Transverse colon (tissue), 4 donors: ENCODE measurements around the gene F13A1. TPM values are rescaled to one million over a fixed set of nuclear protein-coding genes. Genes with fewer than 3 reads are reported as not detected.

Experiments
- DNase-seq: peaks from one replicate; pipeline ENCODE4 v3.0.0-alpha.2; 2019
- H3K27ac ChIP-seq, 4 donors: fragments of 200-600 bp; sonication (generic); 2 replicates each; pipeline ENCODE4 v1.5.1; 2016 to 2018; ENCODE audit warnings: inconsistent platforms in 4 of 4
- H3K27me3 ChIP-seq: fragments of 200-600 bp; sonication (generic); 2 replicates; pipeline ENCODE4 v1.5.1; 2017; ENCODE audit warnings: inconsistent platforms
- H3K36me3 ChIP-seq, 4 donors: fragments of 200-600 bp; sonication (generic); 2 replicates each; pipeline ENCODE4 v1.5.1; 2017 to 2019; ENCODE audit warnings: inconsistent platforms in 4 of 4
- H3K4me1 ChIP-seq, 4 donors: fragments of 200-600 bp; sonication (generic); 2 replicates each; pipeline ENCODE4 v1.5.1; 2017 to 2020; ENCODE audit warnings: inconsistent platforms in 4 of 4
- H3K4me3 ChIP-seq, 4 donors: fragments of 200-600 bp; sonication (generic); 1 replicate in 1 of 4; 2 replicates in 3 of 4; pipeline versions ENCODE4 v1.5.1 to v1.6.1; 2017 to 2019; ENCODE audit warnings: inconsistent platforms in 4 of 4
- H3K9me3 ChIP-seq, 2 donors: fragments of 200-600 bp; sonication (generic); 2 replicates each; pipeline ENCODE4 v1.5.1; 2017 to 2019; ENCODE audit warnings: inconsistent platforms in 2 of 2
- CTCF ChIP-seq, 5 experiments: fragments of 200-600 bp in 3 of 5; fragments of 450-650 bp in 2 of 5; sonication (generic) in 3 of 5; IDR thresholded peaks; 1 replicate in 2 of 5; 2 replicates in 3 of 5; pipeline ENCODE4 v1.5.1; 2016 to 2017; ENCODE audit warnings: antibody characterized with exemption in 5 of 5, inconsistent platforms in 3 of 5, mild to moderate bottlenecking in 2 of 5, moderate library complexity in 1 of 5
- EP300 ChIP-seq: sonication (generic); formaldehyde crosslinking; IDR thresholded peaks from one replicate; pipeline ENCODE4 v1.6.1; 2017; ENCODE audit warnings: antibody characterized with exemption, low read depth
- POLR2A ChIP-seq: fragments of 450-650 bp; IDR thresholded peaks from one replicate; pipeline ENCODE4 v1.6.1; 2016; ENCODE audit warnings: antibody characterized with exemption, mild to moderate bottlenecking, moderate library complexity
- POLR2AphosphoS5 ChIP-seq, 3 donors: sonication (generic); formaldehyde crosslinking; IDR thresholded peaks; one replicate each; pipeline ENCODE4 v1.6.1; 2016; ENCODE audit warnings: antibody characterized with exemption in 3 of 3
- WGBS, 2 donors: methylation state at CpG; one replicate each; pipeline ENCODE4 v1.1.5; 2018; ENCODE audit warnings: low coverage in 1 of 2; 5-methylcytosine and 5-hydroxymethylcytosine counted together
- in situ Hi-C, 4 donors: fragments of 200-750 bp; cut with MboI; loops; one replicate each; pipeline versions ENCODE4 v1.15.0 to v1.15.1; 2017; ENCODE audit warnings: low sequenced_read_pairs in 3 of 4, low pct_ligation_motif_present in 1 of 4, low pct_unique_long_range_greater_than_20kb in 1 of 4
- intact Hi-C: fragments of 100-400 bp; cut with DNase I; formaldehyde crosslinking; loops from one replicate; pipeline ENCODE4 v1.15.1; 2023; ENCODE audit warnings: low total_unique reads
- total RNA-seq, 4 donors: library from RNA; depleted of rRNA; stranded (reverse); fragments of >200 nt; gene quantifications; one replicate each; pipeline ENCODE4 v1.1.0, GENCODE V29; 2016

F13A1 gene
- total RNA-seq, 4 donors from 2014 or later = 5.4 to 58.4 (median 27.0) TPM

GRCh38 chr6:6285679-6286078 is 34.8 kb downstream of the F13A1 start:
- DNase-seq = no peak
- 94 to 100% methylated on average over 1 to 11 of the region's 11 CpGs for WGBS, 2 donors
- no peak for TF ChIP-seq EP300
- TF ChIP-seq POLR2AphosphoS5 (IDR thresholded peaks at IDR 0.05) = no peak
- no peak for TF ChIP-seq POLR2A
- no peak for TF ChIP-seq CTCF (IDR thresholded peaks at IDR 0.05)
- Histone ChIP-seq H3K27me3 (no peaks in the 10 kb centered on the region), H3K9me3 (no peaks in the 10 kb centered on the region), H3K36me3 (no peaks in the 10 kb centered on the region), H3K4me3 (no peak overlapping the region), H3K4me1 (no peaks in the 10 kb centered on the region), H3K27ac (no peak overlapping the region)
- in situ Hi-C loops = no loop called here
- intact Hi-C loops = no loop called here

GRCh38 chr6:6284221-6284966 is 36.1 kb downstream of the F13A1 start:
- Histone ChIP-seq H3K4me3 (no peak overlapping the region), H3K9me3 (no peaks in the 10 kb centered on the region), H3K27ac (no peak overlapping the region), H3K4me1 (no peaks in the 10 kb centered on the region), H3K27me3 (no peaks in the 10 kb centered on the region), H3K36me3 (no peaks in the 10 kb centered on the region)
- TF ChIP-seq CTCF (IDR thresholded peaks at IDR 0.05) (no peak), EP300 (no peak), POLR2A (no peak), POLR2AphosphoS5 (IDR thresholded peaks at IDR 0.05) (no peak)
- no peak for DNase-seq
- intact Hi-C loops (no loop called here), in situ Hi-C loops (no loop called here)
- 82 to 86% methylated on average over 3 to 6 of the region's 6 CpGs for WGBS, 2 donors

- H3K27me3 ChIP-seq = no peaks in the 10 kb centered on the region
- no peak overlapping the region for H3K4me3 ChIP-seq
- no peak for TF ChIP-seq EP300
- no peak overlapping the region for H3K27ac ChIP-seq
- in situ Hi-C loops = no loop called here
- no peaks in the 10 kb centered on the region for H3K4me1 ChIP-seq
- 53 to 84% methylated on average over 2 of the region's 2 CpGs for WGBS, 2 donors
- intact Hi-C loops = no loop called here
- no peaks in the 10 kb centered on the region for H3K9me3 ChIP-seq
- DNase-seq = no peak
- no peaks in the 10 kb centered on the region for H3K36me3 ChIP-seq
Measured at GRCh38 chr6:6283746-6284145, 36.7 kb downstream of the F13A1 start.

GRCh38 chr6:6282716-6283115 is 37.7 kb downstream of the F13A1 start:
- WGBS, 2 donors = 54% methylated on average over 1 of the region's 1 CpG; no CpG with 5 or more reads in 1 of the 2 donors
- DNase-seq = no peak
- intact Hi-C loops = no loop called here
- TF ChIP-seq POLR2A (no peak), EP300 (no peak), CTCF (IDR thresholded peaks at IDR 0.05) (no peak), POLR2AphosphoS5 (IDR thresholded peaks at IDR 0.05) (no peak)
- Histone ChIP-seq H3K36me3 (no peaks in the 10 kb centered on the region), H3K27ac (no peak overlapping the region), H3K9me3 (no peaks in the 10 kb centered on the region), H3K4me1 (no peaks in the 10 kb centered on the region), H3K27me3 (no peaks in the 10 kb centered on the region), H3K4me3 (no peak overlapping the region)
- in situ Hi-C loops = no loop called here

- H3K27me3 ChIP-seq = peaks cover 8% of the 10 kb centered on the region
- no peak for TF ChIP-seq POLR2AphosphoS5 (IDR thresholded peaks at IDR 0.05)
- TF ChIP-seq CTCF (IDR thresholded peaks at IDR 0.05) = no peak
- TF ChIP-seq POLR2A = no peak
- TF ChIP-seq EP300 = no peak
- no peaks in the 10 kb centered on the region for H3K9me3 ChIP-seq
- intact Hi-C loops = no loop called here
- H3K36me3 ChIP-seq = no peaks in the 10 kb centered on the region
- H3K4me1 ChIP-seq = no peaks in the 10 kb centered on the region
- in situ Hi-C loops = no loop called here
- H3K4me3 ChIP-seq = no peak overlapping the region
- 80% methylated on average over 1 to 4 of the region's 4 CpGs for WGBS, 2 donors
- DNase-seq = no peak
- H3K27ac ChIP-seq = no peak overlapping the region
Measured at GRCh38 chr6:6277413-6277812, 43.0 kb downstream of the F13A1 start.
